Hematopoietic multipotent progenitor cell treated with erythropoietin and hydrocortisone succinate and interleukin-3 and kit ligand, for 6 days (in vitro differentiated cells): ENCODE results near the gene ATP8A2.
A peak's percentile ranks its signal among the peaks of the same experiment; 100 is the strongest.

Source experiments
- DNase-seq: peaks from one replicate; pipeline ENCODE4 v3.0.0-alpha.2; 2015

The ATP8A2 gene

DNA sequence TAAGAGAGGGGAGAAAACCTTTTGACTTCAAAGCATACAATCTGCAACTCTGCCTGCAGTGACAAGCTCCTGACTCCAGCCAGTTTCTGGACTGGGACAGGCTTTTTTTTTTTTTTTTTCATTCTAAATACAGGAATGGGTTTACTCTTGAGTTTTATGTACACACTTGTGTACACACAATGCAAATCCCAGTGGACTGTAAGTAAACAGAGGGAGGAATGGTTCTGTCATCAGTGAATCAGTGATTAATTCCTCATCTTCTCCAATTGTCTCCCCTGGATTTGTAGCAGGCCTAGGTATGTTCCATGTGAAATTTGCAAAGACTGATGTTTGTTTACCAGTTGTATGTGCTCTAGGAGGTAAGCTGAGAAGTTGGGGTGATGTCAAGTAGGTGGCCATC is 495.3 kb downstream of the ATP8A2 start:
- DNase-seq = no peak

DNA sequence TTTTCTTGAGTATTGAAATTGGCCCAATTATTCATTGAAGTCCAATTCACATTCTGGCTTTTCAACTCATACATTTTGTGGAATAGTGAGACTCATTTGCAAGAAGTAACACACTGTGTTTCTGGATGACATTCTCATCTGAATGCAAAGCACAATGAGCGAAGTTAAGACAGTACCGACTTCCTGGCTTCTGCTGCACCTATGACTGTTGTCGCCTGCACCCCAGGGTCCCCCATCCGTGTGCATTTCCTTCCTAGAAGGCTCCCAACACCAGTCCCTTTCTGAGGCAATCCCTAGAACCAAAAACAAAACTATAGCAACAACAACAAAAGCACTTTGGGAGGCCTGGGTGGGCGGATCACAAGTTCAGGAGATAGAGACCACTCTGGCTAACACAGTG is 496.7 kb downstream of the ATP8A2 start:
- no peak for DNase-seq

DNA sequence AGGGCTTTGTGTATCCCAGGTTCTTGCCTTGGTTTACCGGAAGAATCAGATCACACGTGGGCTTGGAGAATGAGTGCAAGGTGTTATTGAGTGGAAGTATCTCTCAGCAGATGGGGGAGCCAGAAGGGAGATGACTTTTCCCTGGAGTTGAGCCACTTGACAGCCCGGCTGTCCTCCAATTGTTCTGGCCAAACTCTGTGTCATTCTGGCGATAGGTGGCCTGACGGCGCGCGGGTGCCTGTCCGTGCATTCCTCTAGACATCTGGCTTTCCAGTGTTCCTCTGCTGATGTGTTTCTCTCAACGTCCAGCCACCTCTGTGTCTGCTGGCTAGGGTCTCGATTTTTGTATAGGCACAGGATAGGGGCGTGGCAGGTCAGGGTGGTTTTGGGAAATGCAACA is 498.2 kb downstream of the ATP8A2 start:
- DNase-seq = no peak

DNA sequence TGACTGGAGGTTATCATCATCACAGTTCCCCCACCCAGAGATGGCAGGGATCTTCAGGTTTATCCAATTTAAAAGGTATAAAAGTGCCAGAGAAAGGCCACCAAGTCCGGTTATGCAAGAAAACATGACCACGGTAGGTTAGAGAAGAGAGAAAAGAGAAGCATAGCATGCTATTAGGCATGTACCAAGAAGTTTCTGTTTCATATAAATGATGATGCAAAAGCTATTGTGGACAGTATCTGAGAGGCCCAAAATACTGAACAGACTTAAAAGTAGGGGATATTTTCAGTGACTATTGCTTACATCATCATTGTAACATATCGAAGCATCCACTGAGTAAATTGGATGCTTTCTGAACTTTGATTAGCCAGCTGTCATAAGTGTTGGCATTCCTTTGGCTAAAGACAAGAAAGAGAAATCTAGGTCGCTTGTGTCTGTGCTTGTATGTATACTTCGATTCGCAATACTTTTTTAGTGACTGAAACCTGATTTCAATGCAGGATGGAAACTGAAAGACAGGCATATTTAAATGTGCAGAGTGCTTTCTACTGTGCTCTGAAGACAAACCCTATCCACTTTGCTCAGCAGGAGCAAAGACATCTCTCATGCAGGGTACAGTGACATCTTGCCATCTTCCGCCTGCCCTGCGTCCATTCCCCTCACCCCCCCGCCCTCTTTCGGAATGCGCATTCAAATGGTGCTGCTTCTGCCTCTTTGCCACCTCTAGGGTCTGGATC is 499.8 kb downstream of the ATP8A2 start:
- DNase-seq = no peak

DNA sequence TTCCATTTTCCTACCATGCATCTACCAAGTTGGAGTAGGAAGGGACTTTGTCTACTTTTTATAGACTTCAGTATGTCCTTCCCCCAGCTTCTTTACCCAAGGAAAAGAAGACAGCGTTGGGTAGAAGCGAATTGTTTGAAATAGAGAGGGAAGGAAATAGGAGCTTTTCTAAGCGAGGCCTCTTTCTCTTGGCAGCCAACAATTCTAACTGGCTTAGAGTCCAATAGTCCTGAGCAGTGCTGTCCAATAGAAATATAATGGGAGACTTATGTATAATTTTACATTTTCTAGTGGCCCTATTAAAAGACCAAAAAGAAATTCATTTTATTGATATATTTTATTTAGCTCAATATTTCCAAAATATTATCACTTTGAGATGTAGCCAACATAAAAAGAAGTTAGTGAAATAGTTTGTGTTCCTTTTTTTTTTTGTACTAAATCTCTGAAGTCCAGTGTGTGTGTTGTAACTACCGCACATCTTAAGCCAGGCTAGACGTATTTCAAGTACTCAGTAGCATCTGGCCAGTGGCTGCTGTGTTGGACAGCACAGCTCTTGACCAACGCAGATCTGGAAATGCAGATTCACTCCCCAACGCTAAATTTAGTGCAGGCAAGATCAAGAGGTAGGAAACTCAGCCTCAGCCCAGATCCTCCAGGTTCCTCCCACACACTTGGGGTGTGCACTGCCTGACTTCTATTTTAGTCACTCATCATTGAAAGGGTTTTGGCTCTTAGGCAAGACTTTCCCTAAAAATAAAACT is 500.9 kb downstream of the ATP8A2 start:
- DNase-seq = no peak

DNA sequence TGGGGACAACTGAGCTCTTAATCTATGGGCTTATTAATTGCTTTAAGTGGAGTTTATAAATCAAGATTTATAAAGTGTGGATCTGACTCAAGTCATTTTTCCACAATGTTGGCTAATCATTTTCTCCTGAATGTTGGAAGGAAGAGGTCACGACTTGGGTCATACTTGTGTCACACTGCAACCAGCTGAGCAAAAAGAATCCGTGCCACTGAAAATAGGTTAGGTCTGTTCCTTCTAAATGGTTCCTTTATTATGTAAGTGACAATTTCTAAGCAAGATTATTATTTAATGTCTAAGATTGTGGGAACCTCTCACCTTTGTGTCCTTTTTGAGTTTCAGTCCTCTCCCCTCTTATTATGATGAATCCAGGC is 501.5 kb downstream of the ATP8A2 start:
- DNase-seq = no peak

DNA sequence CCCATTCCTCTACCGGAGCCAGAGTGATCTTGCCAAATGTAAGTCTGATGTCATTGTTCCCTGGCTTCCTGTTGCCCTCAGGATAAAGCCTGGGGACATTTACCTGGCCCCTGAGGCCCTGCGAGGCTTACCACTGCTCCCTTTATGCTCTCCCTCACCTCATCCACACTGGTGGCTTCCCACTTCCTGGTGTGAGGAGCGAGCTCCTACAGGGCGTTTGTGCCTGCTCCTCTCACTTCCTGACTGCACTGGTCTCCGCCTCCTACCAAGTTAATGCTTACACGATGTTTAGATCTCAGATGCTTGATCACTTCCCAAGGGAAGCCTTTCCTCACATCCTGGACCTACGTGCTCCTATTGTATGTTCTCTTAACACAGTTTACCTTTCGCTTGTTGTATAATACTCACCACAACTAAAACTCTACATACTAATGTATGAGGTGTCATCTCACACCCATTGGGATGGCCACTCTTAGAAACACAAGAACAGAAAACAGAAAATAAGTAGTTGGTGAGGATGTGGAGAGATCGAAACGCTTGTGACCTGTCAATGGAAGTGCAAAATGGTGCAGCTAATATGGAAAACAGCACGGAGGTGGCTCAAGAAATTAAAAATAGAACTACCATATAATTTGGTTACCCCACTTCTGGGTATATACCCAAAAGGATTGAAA is 502.4 kb downstream of the ATP8A2 start:
- no peak for DNase-seq

DNA sequence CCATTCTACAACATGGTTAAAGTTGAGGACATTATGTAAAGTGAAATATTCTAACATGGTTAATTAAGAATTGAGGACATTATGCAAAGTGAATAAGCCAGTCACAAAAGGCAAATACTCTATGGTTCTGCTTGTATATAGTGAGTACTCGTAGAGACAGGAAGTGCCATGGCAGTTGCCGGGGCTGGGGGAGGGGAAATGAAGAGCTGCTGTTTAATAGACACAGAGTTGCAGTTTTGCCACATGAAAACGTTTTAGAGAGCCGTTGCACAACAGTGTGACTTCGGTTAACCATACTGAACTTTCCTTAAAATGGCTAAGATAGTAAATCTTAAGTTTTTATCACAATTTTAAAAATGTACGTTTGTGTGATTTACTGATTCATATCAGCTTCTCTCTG is 503.1 kb downstream of the ATP8A2 start:
- peak; percentile 38 for DNase-seq

DNA sequence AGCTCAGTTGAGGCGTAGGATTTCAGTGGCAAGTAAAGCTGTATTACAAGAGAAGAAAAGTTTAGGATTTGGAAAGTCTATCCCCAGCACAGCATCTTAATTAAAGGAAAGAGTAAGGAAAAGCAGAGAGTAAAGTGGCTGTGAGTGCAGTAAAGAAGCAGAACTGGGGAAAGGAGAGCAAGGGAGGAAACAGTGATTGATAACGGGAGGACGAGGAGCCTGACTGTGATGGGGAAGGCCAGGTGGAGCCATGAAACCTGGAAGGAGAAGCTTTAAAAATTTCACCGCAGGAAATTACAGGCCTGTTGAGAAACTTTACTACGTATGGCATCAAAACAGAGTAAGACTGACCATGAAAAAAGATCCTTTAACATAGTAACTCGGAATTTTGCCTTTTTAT is 504.5 kb downstream of the ATP8A2 start:
- no peak for DNase-seq

DNA sequence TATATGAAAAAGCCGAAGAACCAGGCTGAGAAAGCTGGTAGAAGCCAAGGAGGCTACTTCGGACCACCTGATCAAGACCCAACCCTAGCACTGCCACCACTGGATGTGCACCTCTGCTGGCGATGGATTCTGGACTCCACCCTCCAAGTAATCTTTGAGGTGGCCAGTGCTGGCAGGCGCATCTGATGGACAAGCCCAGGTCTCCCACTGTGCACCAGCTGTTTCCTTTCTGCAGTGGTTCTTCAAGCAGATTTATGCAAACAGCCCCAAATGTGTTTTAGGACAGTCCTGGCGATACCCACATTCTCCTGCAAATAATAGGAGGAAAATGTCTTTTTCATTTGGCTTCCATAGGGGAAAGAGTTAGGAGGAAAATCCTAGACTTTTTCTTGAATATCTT is 507.7 kb downstream of the ATP8A2 start:
- no peak for DNase-seq

DNA sequence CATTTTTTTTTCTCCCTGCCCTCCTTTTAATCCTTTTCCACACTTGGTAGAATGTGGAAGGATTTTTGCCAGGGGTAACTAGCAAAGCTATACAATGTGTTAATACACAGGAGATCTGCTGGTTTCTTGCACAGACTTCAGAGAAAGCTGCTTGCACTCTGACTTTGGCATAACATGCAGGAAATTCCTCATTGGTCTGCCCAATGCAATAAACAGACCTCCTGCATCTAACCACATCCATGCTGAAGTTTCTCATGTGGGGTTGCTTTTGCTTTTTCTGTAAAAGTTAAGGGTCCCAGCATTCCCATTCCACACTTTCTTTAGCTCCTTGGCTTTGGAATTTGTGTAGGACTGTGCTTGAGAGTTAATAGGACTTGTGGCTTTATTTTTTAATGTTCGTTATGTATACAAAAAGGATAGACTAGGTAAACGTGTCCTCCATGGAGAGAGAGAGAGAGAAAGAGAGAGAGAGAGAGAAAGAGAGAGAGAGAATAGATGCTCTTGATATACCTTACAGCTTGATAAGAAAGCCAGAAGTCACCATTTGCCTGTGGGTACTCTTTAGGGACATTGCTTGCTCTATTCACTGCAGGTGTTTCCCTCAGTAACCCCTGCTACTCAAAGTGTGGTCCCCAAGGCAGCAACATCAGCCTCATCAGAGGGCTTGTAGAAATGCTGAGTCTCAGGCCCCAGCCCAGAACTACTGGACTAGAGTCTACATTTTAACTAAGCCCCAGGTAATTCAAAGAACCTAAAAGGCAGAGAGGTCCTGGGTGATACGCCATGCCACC is 509.6 kb downstream of the ATP8A2 start:
- DNase-seq = no peak

DNA sequence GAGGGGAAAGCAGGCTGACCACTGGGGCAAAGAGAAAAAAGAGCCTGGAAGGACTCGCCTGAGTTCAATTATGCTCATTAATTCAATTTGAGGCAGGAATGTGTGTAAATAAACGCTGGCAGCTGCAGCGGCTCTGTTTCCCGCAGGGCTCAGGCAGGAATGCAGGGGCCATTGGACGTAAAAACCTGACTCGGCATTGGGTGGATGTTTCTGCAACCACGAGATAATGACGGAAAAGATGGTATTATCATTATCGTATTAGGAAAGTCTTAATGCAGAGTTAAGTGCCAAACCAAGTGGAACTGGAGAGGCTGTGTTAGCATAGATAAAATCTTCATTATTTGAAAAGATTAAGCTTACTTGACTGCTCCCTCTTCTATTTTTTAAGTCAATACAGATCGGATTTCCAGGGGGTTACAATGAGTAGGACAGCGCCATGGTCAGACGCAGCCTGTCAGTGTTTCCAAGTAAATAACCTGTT is 510.2 kb downstream of the ATP8A2 start:
- no peak for DNase-seq

DNA sequence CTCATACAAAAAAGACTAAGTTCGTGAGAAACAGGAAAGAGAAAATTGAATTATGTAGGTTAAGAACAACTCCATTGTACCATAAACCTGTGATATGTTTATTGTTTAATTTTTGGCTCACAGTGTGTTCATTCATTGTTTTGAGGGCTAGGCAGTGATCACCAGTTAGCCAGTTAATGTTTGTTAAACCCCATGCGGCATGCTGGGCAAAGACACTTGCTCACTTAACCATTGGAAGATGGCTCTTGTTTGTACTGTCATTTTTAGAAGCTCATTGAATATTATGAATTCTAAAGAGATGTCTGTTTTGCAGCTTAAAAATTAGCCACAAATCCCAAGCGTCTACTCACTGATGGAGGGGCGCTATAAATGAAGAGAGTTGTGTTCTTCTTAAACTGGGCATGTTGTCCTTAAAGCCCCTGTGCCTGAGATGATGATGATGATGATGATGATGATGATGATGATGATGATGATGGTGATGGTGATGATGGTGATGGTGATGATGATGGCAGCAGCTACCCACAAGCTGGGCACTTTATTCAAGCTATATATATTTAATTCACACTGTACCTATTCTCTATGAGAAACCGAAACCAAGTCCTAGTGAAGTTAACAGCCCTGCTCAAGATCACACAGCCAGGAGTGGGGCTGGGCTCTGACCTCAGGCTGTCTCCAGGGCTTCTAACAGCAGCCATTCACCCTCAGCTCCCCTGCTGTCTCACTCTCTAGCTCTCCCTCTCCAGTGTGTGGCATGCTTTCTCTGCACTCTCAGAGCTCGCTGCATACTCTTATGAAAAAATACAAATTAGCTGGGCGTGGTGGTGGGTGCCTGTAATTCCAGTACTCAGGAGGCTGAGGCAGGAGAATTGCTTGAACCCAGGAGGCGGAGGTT is 510.9 kb downstream of the ATP8A2 start:
- no peak for DNase-seq

DNA sequence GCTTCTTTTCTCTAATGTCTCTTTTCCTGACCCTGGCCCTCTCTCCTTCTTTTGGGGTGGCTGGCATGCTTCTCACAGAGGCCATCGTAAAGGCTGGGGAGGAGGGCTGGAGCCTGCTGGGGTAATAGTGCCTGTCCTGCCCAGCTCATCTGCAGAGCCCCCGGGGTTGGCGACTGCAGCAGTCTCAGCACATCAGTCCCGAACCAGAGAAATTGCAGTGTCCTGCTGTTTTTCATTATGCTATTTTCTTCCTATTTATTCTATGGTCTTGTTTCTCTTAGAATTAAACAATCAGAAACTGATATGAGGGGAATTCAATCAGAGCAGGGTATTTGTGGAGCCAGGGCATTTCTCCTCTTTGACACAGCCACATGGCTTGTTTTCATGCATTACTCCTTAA is 513.6 kb downstream of the ATP8A2 start:
- no peak for DNase-seq

DNA sequence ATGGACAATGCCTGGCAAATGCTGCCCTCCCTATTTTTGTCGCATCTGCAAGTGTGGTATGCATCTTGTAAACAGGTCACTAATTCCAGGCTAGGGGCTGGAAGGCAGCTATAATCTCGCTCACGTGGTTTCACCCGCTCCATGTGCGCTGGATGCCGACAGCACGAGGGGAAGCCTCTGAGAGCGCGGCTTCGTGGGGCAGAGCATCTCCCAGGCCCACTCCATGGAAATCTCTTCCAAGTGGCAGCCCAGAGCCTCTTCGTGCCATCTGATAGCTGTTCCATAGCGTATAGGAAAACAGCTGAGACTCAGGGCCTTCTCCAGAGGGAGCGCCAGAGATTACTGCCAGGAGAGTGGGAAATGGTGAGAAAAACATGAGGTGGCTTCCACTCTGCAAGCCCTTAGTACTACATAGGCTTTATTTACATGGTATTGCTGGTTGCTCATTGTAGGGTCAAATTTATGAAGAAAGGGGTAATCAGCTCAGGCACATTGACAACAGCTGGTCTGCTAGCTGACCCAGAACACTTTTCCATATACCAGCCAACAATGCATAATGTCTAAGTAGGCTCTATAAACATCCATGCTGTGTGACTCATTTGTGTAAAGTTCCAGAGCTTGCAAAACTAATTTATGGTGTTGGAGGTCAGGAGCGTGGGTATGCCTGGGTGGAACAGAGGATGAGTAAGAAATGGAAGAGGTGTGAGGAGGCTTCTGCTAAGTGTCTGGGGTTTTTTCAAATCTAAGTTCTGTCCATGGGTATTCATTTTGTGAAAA is 514.9 kb downstream of the ATP8A2 start:
- no peak for DNase-seq

DNA sequence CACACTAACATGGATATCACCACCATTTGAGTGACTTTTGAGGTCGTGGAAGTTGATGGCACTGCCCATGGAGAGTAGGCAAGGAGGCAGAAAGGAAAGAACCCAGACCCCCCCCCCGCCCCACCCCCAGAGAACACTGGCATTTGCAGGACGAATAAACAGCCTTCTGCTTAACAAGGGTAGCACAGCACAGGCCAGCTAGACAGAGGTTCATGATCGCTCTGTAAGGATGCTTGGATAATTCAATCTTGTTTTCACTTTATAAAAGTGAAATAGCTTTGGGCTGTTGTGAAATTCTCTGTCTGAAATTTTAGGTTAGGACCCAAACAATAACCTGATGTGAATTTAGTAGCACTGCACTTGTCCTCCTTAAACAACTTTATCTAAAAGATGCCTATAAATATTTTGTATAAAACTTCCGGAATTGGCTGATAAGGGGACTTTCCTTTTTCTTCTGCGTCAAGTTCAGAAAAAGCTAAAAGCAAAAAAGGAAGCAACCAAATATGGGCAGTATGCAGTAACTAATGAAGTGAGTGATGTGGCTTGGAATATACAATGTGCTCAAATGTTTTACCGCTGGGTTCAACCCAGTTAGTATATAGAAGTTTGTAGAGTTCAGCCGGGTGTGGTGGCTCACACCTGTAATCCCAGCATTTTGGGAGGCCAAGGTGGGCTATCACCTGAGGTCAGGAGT is 516.3 kb downstream of the ATP8A2 start:
- no peak for DNase-seq

DNA sequence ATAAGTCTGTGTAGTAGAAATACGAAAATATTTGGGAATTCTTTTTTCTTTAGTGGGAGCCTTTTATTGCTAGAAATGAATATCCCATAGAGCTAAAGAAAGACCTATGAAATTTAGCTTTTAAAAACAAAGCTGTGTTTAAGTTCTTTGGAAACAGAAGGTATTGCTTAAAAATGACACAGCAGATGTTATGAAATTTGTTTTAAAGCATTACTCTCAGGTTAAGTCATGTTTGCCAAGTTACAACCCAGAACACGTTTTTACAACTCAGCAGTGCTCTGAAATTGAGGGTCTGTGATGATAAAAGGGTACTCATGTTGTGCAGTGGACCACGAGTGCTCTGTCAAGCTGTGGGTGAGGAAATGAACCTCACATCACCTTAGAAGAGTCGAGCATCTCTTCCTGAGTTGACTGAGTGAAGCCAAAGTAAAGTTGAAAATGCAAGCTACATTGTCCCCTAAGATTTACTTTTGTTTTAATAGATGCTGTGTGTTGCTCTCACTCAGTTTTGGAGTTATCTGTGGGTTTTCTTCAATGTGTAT is 519.0 kb downstream of the ATP8A2 start:
- DNase-seq = no peak

DNA sequence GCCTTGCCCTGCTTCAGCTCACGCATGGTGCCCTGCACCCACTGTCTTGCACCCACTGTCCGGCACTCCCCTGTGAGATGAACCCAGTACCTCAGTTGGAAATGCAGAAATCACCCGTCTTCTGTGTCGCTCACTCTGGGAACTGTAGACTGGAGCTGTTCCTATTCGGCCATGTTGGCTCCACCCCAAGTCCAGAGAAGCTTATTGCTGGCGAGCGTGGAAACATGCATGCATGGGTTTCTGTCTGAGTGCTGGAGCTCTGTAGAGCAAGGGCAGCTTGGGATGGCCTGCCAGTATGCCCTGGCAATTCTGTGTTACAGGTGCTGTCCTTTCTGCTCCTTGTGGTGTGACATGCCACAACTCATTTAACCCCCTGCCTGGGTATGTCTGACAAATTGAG is 527.2 kb downstream of the ATP8A2 start:
- no peak for DNase-seq

DNA sequence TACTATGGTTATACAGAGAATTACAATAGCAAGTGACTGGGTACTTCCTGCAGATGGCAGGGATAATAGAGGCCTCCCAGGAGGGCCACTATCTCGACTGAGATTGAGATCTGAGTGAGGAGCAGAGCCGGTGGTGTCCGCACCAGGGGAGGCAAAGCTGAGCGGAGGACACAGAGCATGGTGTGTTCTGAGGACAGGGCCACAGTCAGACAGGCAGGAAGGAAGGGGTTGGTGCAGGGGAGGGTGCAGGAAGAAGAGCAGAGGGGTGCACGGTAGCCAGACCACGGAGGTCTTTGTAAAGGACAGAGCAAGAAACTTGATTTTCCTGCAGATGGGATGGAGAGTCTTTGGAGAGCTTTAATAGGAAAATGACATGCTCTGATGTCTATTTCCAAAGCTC is 527.7 kb downstream of the ATP8A2 start:
- no peak for DNase-seq

DNA sequence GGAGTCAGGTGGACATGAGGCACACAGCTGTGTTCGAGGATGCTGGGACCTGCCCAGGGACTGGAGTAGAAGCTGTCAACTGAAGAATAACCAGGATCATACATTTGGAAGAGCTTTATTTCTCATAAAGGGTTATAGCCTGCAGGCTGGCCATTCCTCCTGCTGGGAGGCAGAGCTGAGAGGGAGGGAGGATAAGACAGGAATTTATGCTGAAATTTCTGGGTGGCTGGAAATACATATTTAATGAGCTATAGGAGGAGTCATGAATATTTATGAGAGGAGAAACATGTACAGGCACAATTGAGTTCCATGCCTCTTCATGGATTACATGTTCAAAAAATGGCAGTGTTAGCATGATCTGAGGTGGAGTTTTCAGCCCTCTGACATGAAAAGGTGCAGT is 528.2 kb downstream of the ATP8A2 start:
- no peak for DNase-seq
